HUES48 (cell line): ENCODE data around the gene PDK3.

Experiments used
- H3K27ac ChIP-seq: one replicate; pipeline ENCODE4 v1.7.0; 2013; ENCODE audit warnings: low read depth, low read length, inconsistent platforms
- H3K27me3 ChIP-seq: 2 replicates; pipeline ENCODE4 v1.6.1; 2013; ENCODE audit warnings: mild to moderate bottlenecking, low read length; ENCODE audit not compliant: control insufficient read depth, insufficient read depth
- H3K36me3 ChIP-seq: 2 replicates; pipeline ENCODE4 v1.6.1; 2013; ENCODE audit warnings: low read length; ENCODE audit not compliant: control insufficient read depth, insufficient read depth
- H3K4me1 ChIP-seq: 2 replicates; pipeline ENCODE4 v1.6.1; 2013; ENCODE audit warnings: mild to moderate bottlenecking, low read length; ENCODE audit not compliant: control insufficient read depth, insufficient read depth
- H3K4me3 ChIP-seq: 2 replicates; pipeline ENCODE4 v1.5.1; 2013; ENCODE audit warnings: mild to moderate bottlenecking, low read depth, low read length
- H3K9ac ChIP-seq: 2 replicates; pipeline ENCODE4 v1.6.1; 2013; ENCODE audit warnings: mild to moderate bottlenecking, low read depth, low read length, moderate library complexity
- H3K9me3 ChIP-seq: 2 replicates; pipeline ENCODE4 v1.6.1; 2013; ENCODE audit warnings: low read length; ENCODE audit not compliant: control insufficient read depth, insufficient read depth

The PDK3 gene

GRCh38 chrX:24480400-24480865 is 15.3 kb downstream of the PDK3 start:
- H3K9ac ChIP-seq, result no peak overlapping the region
- H3K36me3 ChIP-seq, result no peaks in the 10 kb centered on the region
- H3K27ac ChIP-seq, result no peak overlapping the region
- no peaks in the 10 kb centered on the region for H3K9me3 ChIP-seq
- peaks cover 18% of the 10 kb centered on the region for H3K4me1 ChIP-seq
- H3K27me3 ChIP-seq, result no peaks in the 10 kb centered on the region; the same call in 1 of the 2 replicates
- H3K4me3 ChIP-seq, result no peak overlapping the region

DNA sequence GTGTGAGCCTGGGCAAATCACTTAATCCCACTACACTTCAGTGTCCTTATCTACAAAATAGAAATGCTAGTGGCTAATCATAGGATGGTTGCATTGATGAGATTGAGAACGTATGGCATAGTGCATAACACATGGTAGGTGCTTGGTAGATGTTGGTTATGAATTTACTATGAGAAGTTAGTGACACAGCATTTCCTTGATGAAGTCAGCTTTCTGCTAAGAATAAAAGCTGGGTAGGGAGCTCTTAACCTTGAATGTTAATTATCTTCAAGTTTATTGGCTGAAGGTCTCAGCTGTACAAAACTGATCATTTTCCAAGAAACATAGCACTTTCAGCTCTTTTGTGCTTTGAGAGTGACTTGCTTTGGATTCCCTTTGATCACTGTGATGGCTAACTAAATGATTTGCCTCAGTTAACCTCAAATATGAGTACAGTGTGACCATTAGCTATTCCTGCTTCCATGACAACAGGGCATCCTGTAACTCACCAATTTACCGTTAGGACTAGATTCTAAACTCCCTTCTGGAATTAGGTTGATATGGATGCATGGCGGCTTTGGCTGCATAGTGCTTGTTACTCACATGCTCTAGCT is 17.8 kb downstream of the PDK3 start:
- H3K9me3 ChIP-seq, result no peaks in the 10 kb centered on the region
- no peak overlapping the region for H3K27ac ChIP-seq
- H3K4me1 ChIP-seq, result peaks cover 7% of the 10 kb centered on the region; the same call in 1 of the 2 replicates
- H3K9ac ChIP-seq, result no peak overlapping the region
- no peak overlapping the region for H3K4me3 ChIP-seq
- no peaks in the 10 kb centered on the region; the same call in 1 of the 2 replicates for H3K27me3 ChIP-seq
- H3K36me3 ChIP-seq, result no peaks in the 10 kb centered on the region

GRCh38 chrX:24483596-24483995 is 18.5 kb downstream of the PDK3 start:
- Histone ChIP-seq H3K4me1 (peaks cover 7% of the 10 kb centered on the region; the same call in 1 of the 2 replicates), H3K27ac (no peak overlapping the region), H3K36me3 (no peaks in the 10 kb centered on the region), H3K4me3 (no peak overlapping the region), H3K9me3 (no peaks in the 10 kb centered on the region), H3K27me3 (no peaks in the 10 kb centered on the region; the same call in 1 of the 2 replicates), H3K9ac (no peak overlapping the region)

GRCh38 chrX:24485323-24485722 is 20.2 kb downstream of the PDK3 start:
- no peak overlapping the region for H3K4me3 ChIP-seq
- no peaks in the 10 kb centered on the region; the same call in 1 of the 2 replicates for H3K27me3 ChIP-seq
- no peak overlapping the region for H3K27ac ChIP-seq
- H3K4me1 ChIP-seq, result 0 out of 2 replicates have a peak, but pooled peaks cover 4% of the 10 kb centered on the region
- no peaks in the 10 kb centered on the region for H3K9me3 ChIP-seq
- H3K36me3 ChIP-seq, result no peaks in the 10 kb centered on the region; the same call in 1 of the 2 replicates
- H3K9ac ChIP-seq, result no peak overlapping the region

DNA sequence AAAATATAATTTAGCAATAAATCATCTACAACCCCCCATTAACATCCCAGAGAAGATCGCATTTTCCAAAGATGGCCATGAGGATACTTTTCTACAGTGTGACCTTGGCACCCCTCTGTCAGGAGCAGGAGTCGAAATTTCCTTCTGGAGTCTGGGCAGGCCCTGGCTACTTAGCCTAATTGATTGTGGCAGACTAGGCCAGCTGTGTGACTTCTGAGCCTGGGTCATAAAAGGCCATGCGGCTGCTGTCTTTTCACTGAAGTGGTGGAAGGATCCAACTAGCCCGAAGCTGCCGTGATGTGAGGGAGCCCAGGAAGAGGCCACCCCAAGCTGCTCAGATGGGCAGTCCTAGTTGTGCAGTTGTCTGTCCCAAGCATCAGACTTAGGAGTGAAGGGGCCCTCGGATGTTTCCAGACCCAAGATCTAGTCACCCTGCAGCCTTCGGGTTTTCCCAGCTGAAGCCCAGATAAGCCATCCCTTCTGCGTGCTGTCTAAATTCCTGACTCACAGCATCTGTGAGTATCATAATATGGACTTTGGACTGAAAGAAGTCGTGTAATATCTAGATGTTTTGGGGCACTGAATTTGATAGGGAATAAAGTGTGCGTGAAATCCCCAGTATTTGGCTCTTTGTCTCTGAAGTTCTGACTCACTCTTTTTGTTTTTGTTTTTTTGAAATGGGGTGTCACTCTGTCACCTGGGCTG is 21.0 kb downstream of the PDK3 start:
- Histone ChIP-seq H3K4me1 (0 out of 2 replicates have a peak, but pooled peaks cover 4% of the 10 kb centered on the region), H3K9me3 (no peaks in the 10 kb centered on the region), H3K4me3 (no peak overlapping the region)

GRCh38 chrX:24487571-24487970 is 22.5 kb downstream of the PDK3 start:
- Histone ChIP-seq H3K9me3 (no peaks in the 10 kb centered on the region), H3K4me3 (no peak overlapping the region), H3K4me1 (peaks cover 11% of the 10 kb centered on the region), H3K36me3 (no peaks in the 10 kb centered on the region; the same call in 1 of the 2 replicates), H3K9ac (no peak overlapping the region), H3K27me3 (no peaks in the 10 kb centered on the region), H3K27ac (no peak overlapping the region)

More for the DNA sequence above, 21.0 kb downstream of the PDK3 start:
- Histone ChIP-seq H3K9ac (no peak overlapping the region), H3K27me3 (no peaks in the 10 kb centered on the region), H3K27ac (no peak overlapping the region), H3K36me3 (no peaks in the 10 kb centered on the region; the same call in 1 of the 2 replicates)

GRCh38 chrX:24491741-24492140 is 26.7 kb downstream of the PDK3 start:
- Histone ChIP-seq H3K4me1 (peaks cover 48% of the 10 kb centered on the region), H3K27me3 (no peaks in the 10 kb centered on the region), H3K36me3 (no peaks in the 10 kb centered on the region; the same call in 1 of the 2 replicates), H3K27ac (peak overlapping the region; percentile 26), H3K4me3 (no peak overlapping the region), H3K9ac (no peak overlapping the region), H3K9me3 (no peaks in the 10 kb centered on the region)

DNA sequence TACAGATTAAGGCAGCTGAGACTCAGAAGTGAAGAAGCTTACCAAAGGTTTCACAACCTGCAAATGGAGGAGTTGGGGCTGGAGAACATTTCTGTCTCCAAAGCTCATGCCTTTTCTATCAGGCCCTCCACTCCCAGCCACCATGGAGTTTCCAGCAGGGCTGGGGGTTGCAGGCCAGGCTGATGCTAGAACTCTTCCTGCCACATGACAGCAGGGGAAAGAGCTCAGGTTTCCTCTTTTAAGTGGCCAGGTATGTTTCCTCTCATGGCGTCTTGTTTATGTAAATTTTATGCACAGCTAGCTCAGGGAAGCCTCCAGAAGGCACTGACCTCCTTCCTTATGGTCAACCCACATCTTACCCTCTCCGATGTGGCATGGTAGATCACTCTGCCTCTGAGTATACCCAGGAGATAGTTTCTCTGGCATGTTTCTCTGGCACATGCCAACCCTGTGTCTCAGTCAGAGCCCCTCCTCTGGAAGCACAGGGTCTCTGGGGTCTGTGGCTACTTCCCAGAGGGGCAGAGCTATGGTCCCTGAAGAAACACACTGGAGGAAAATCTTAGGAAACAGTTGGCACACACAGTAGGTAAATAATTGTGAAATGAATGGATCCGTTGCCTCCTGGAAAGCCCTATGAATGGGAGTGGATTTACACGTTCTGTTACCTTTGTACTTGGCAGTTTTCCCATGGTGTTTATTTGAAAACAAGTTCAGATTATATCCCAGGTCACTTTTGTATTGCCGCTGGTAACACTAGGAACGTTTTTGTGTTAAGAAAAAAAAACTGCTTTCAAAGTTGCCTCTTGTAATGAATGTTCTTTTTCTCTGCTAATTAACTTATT is 28.9 kb downstream of the PDK3 start:
- Histone ChIP-seq H3K4me3 (no peak overlapping the region), H3K9ac (peak overlapping the region; percentile 27; the same call in 1 of the 2 replicates), H3K4me1 (peaks cover 45% of the 10 kb centered on the region), H3K27ac (peak overlapping the region; percentile 56), H3K9me3 (no peaks in the 10 kb centered on the region), H3K36me3 (peaks cover 3% of the 10 kb centered on the region; the same call in 1 of the 2 replicates), H3K27me3 (no peaks in the 10 kb centered on the region)

- peaks cover 45% of the 10 kb centered on the region for H3K4me1 ChIP-seq
- no peaks in the 10 kb centered on the region for H3K9me3 ChIP-seq
- no peak overlapping the region for H3K9ac ChIP-seq
- H3K4me3 ChIP-seq, result no peak overlapping the region
- H3K36me3 ChIP-seq, result peaks cover 9% of the 10 kb centered on the region
- H3K27ac ChIP-seq, result peak overlapping the region; percentile 56
- H3K27me3 ChIP-seq, result no peaks in the 10 kb centered on the region
These were observed 29.6 kb downstream of the PDK3 start for GRCh38 chrX:24494647-24495075.

- no peak overlapping the region for H3K27ac ChIP-seq
- H3K27me3 ChIP-seq, result no peaks in the 10 kb centered on the region
- H3K9ac ChIP-seq, result no peak overlapping the region
- H3K4me3 ChIP-seq, result no peak overlapping the region
- peaks cover 45% of the 10 kb centered on the region for H3K4me1 ChIP-seq
- H3K9me3 ChIP-seq, result no peaks in the 10 kb centered on the region
- peaks cover 18% of the 10 kb centered on the region for H3K36me3 ChIP-seq
These were observed 30.6 kb downstream of the PDK3 start for GRCh38 chrX:24495700-24496099.
